ENCODE results near the gene CDH15. TPM values are rescaled to one million over a fixed set of nuclear protein-coding genes. Genes with fewer than 3 reads are reported as not detected.

Gene CDH15
- total RNA-seq, 5 donors from 2014 or later (not counting 1 experiment from before 2014, with no cell fraction given): 0.19 TPM; not detected in 4

DNA sequence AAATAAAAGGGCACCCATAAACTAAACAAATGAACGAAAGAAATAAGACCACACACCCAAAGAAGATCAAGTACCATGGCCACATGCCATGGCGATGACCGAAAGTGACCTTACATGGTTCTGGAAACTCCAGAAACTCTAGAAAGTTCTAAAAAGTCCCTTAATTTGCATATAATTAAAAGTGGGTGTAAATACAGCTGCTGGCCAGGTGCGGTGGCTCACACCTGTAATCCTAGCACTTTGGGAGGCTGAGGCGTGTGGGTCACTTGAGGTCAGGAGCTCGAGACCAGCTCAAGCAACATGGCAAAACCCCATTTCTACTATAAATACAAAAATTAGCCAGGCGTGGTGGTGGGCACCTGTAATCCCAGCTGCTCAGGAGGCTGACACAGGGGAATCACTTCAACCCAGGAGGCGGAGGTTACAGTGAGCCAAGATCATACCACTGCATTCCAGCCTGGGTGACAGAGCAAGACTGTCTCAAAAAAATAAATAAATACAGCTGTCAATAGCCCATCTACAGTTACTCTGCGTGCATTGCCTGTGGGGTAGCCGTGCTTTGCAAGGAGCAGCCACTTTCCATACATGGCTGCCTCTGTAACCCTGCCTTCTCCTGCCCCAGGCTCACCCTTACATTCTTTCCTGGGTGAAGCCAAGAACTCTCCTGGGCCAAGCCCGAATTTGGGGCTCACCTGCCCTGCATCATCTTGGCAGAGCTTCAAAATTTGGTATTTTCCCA lies 38.8 kb downstream of the CDH15 start:
- no peaks in the 10 kb centered on the region for H3K4me1 ChIP-seq (ENCODE audit: control insufficient read depth in 1 of 2, extremely low read depth in 1 of 2, insufficient read depth in 2 of 2, low read length in 2 of 2)

DNA sequence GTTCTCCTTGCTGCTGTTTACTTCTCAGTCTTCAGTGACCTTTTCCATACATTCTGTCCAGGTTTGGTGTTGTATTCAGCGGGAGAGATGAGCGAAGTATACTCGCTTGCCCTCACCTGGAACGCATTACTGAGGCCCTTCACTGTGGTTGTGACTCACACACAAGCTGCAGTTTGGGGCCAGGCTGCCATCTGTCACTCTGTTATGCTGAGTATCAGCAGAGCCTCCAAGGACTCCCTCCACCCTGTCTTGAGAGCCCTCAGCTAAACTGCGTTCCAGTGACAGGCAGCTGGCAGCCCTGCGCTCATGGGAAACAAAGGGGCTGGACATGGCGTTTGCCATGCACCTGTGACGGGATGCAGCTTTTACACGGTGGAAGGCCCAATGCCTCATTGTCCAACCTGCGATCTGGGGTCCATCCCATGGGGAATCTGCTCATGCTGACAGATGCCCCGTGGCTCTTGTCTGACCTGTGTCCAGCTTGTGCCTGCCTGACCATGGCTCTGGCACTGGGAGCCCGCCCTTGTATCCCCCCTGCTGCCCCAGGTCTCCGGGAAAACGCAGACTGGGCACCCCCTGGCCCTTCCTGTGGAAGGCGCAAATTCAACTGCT lies 39.5 kb downstream of the CDH15 start:
- Histone ChIP-seq H3K27ac (ENCODE audit: low read length) (no peak overlapping the region), H3K9me3 (no peaks in the 10 kb centered on the region), H3K36me3 (ENCODE audit: control insufficient read depth in 2 of 2, extremely low read depth in 1 of 2, insufficient read depth in 1 of 2, low read length in 1 of 2) (no peaks in the 10 kb centered on the region), H3K27me3 (replicated peaks in 1 of 2; ENCODE audit: control insufficient read depth in 2 of 2, extremely low read depth in 1 of 2, insufficient read depth in 2 of 2, low read length in 1 of 2) (peaks cover 0 to 40% of the 10 kb centered on the region in 2 experiments), H3K4me1 (ENCODE audit: control insufficient read depth in 1 of 2, extremely low read depth in 1 of 2, insufficient read depth in 2 of 2, low read length in 2 of 2) (peaks cover 0 to 3% of the 10 kb centered on the region in 2 experiments), H3K4me3 (ENCODE audit: control insufficient read depth in 1 of 2, extremely low read depth in 1 of 2, low read length in 1 of 2) (no peak overlapping the region)
- ChIA-PET CTCF (interaction anchor here in 1 of 2 donors (0.6 kb wide), 1 partner anchor 13 kb away, joined by 3 read pairs; no protein-coding TSS in a partner anchor), POLR2A (interaction anchor here in 1 of 2 donors (0.6 kb wide), 1 partner anchor 1850 kb away, joined by 4 read pairs; no protein-coding TSS in a partner anchor)
- no peak for DNase-seq
- H3K27me3 Mint-ChIP-seq: peaks cover 9 to 39% of the 10 kb centered on the region in 2 donors
- peaks cover 3 to 9% (median 7%) of the 10 kb centered on the region in 3 donors for H3K4me1 Mint-ChIP-seq
- no peak overlapping the region for H3K27ac Mint-ChIP-seq
- H3K9me3 Mint-ChIP-seq: no peaks in the 10 kb centered on the region
- H3K4me3 Mint-ChIP-seq: no peak overlapping the region
- no peak for ATAC-seq (replicated peaks in 1 of 4)
- H3K36me3 Mint-ChIP-seq: no peaks in the 10 kb centered on the region
- 69% methylated on average over 12 of the region's 15 CpGs for WGBS (ENCODE audit: insufficient coverage)

More for the DNA sequence above, 38.8 kb downstream of the CDH15 start:
- Mint-ChIP-seq H3K9me3 (no peaks in the 10 kb centered on the region), H3K4me3 (no peak overlapping the region), H3K4me1 (peaks cover 1 to 7% (median 7%) of the 10 kb centered on the region in 3 donors), H3K27me3 (peaks cover 9 to 39% of the 10 kb centered on the region in 2 donors), H3K36me3 (no peaks in the 10 kb centered on the region), H3K27ac (no peak overlapping the region)
- H3K27ac ChIP-seq (ENCODE audit: low read length): no peak overlapping the region
- ChIA-PET CTCF (interaction anchor here in 1 of 2 donors (0.6 kb wide), 1 partner anchor 14 kb away, joined by 3 read pairs; no protein-coding TSS in a partner anchor), POLR2A (no interaction called here)
- 65% methylated on average over 7 of the region's 11 CpGs for WGBS (ENCODE audit: insufficient coverage)
- peaks cover 0 to 45% of the 10 kb centered on the region in 2 experiments for H3K27me3 ChIP-seq (replicated peaks in 1 of 2; ENCODE audit: control insufficient read depth in 2 of 2, extremely low read depth in 1 of 2, insufficient read depth in 2 of 2, low read length in 1 of 2)
- ATAC-seq (replicated peaks in 1 of 4) (no peak), DNase-seq (no peak)
- H3K36me3 ChIP-seq (ENCODE audit: control insufficient read depth in 2 of 2, extremely low read depth in 1 of 2, insufficient read depth in 1 of 2, low read length in 1 of 2): no peaks in the 10 kb centered on the region
- H3K4me3 ChIP-seq (ENCODE audit: control insufficient read depth in 1 of 2, extremely low read depth in 1 of 2, low read length in 1 of 2): no peak overlapping the region
- H3K9me3 ChIP-seq: no peaks in the 10 kb centered on the region

DNA sequence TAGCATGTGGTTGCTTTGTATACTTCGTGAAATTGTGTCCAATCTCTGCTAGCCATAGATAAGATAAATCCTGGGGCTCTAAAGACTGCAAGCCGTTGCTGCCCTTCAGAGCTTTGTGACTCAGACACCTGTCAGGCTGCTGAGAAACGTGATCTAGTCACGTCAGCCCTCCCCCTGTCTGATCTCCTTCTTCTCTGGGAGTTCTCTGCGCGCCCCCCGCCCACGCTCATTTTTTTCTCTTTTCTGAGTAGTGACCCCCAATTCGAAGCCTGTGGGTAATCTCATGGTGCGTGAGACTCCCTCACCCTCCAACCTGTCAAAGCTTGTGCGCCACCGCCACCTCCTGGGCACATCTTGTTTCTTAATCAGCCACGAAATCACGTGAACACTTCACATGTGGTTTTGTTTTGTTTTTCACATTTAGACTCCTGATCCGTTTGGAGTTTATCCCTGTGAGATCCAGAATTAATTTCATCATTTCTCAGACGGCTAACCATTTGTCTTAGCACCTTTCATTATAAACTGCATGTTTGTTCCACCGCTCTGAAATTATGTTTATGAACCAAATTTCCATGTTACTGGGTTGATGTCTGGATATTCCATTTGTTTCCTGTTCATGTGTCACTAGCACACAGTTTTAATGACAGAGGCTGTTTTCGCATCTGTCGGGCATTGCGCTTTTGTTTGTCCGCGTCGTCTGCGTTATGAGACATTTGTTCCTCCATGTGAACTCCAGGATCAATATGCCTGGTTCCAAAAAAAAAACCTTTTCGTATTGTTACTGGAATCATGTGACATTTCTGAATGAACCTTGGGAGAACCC lies 45.0 kb downstream of the CDH15 start:
- Histone ChIP-seq H3K9me3 (no peaks in the 10 kb centered on the region), H3K4me1 (ENCODE audit: control insufficient read depth in 1 of 2, extremely low read depth in 1 of 2, insufficient read depth in 2 of 2, low read length in 2 of 2) (peaks cover 13 to 20% of the 10 kb centered on the region in 2 experiments), H3K27ac (ENCODE audit: low read length) (peak overlapping the region; percentile 88), H3K27me3 (replicated peaks in 1 of 2; ENCODE audit: control insufficient read depth in 2 of 2, extremely low read depth in 1 of 2, insufficient read depth in 2 of 2, low read length in 1 of 2) (peaks cover 0 to under 1% of the 10 kb centered on the region in 2 experiments), H3K36me3 (ENCODE audit: control insufficient read depth in 2 of 2, extremely low read depth in 1 of 2, insufficient read depth in 1 of 2, low read length in 1 of 2) (peaks cover 3 to 14% of the 10 kb centered on the region in 2 donors), H3K4me3 (ENCODE audit: control insufficient read depth in 1 of 2, extremely low read depth in 1 of 2, low read length in 1 of 2) (peak overlapping the region; percentile 76 to 85)
- peak overlapping the region; percentile 87 to 94 for H3K27ac Mint-ChIP-seq
- H3K4me1 Mint-ChIP-seq: peaks cover 22 to 36% (median 26%) of the 10 kb centered on the region in 3 donors
- CTCF ChIA-PET: interaction anchor here (0.5 to 0.7 kb wide), 3 partner anchors 13 to 441 kb away, joined by 3 to 8 read pairs (median 6); no protein-coding TSS in a partner anchor
- 1% methylated on average over 20 of the region's 25 CpGs for WGBS (ENCODE audit: insufficient coverage)
- POLR2A ChIA-PET: interaction anchor here in 1 of 2 donors (0.6 kb wide), 2 partner anchors 424 to 546 kb away, joined by 3 to 4 read pairs; no protein-coding TSS in a partner anchor
- H3K27me3 Mint-ChIP-seq: no peaks in the 10 kb centered on the region
- no peaks in the 10 kb centered on the region for H3K9me3 Mint-ChIP-seq
- peak overlapping the region; percentile 74 to 90 (median 88) for H3K4me3 Mint-ChIP-seq
- ATAC-seq (replicated peaks in 1 of 4): peak; percentile 70 to 74 (median 72)
- DNase-seq: peak; percentile 68 to 90 (median 82)
- peaks cover 12% of the 10 kb centered on the region for H3K36me3 Mint-ChIP-seq

DNA sequence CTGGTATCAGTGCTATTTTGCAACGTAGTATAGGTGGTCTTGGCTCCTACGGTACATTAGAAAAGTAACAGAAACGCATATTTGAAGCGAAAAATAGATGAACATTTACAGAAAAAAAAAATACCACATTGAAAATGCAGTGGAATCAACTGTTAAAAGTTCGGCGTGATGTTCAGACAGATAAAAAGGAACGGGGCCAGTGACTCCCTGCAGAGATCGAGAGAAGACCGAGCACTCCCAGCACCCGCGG lies 45.5 kb downstream of the CDH15 start:
- Mint-ChIP-seq H3K4me3 (peak overlapping the region; percentile 74 to 90 (median 88)), H3K27ac (peak overlapping the region; percentile 87 to 94), H3K9me3 (no peaks in the 10 kb centered on the region), H3K36me3 (peaks cover 17% of the 10 kb centered on the region), H3K4me1 (peaks cover 22 to 36% (median 26%) of the 10 kb centered on the region in 3 donors), H3K27me3 (no peaks in the 10 kb centered on the region)
- Histone ChIP-seq H3K4me3 (ENCODE audit: control insufficient read depth in 1 of 2, extremely low read depth in 1 of 2, low read length in 1 of 2) (peak overlapping the region; percentile 76 to 85), H3K9me3 (no peaks in the 10 kb centered on the region), H3K4me1 (ENCODE audit: control insufficient read depth in 1 of 2, extremely low read depth in 1 of 2, insufficient read depth in 2 of 2, low read length in 2 of 2) (peaks cover 13 to 20% of the 10 kb centered on the region in 2 experiments), H3K27me3 (replicated peaks in 1 of 2; ENCODE audit: control insufficient read depth in 2 of 2, extremely low read depth in 1 of 2, insufficient read depth in 2 of 2, low read length in 1 of 2) (no peaks in the 10 kb centered on the region), H3K27ac (ENCODE audit: low read length) (peak overlapping the region; percentile 88), H3K36me3 (ENCODE audit: control insufficient read depth in 2 of 2, extremely low read depth in 1 of 2, insufficient read depth in 1 of 2, low read length in 1 of 2) (peaks cover 3 to 19% of the 10 kb centered on the region in 2 donors)
- ChIA-PET CTCF (interaction anchor here (0.6 to 1.2 kb wide), 3 partner anchors 24 to 471 kb away, joined by 3 to 5 read pairs (median 3); no protein-coding TSS in a partner anchor), POLR2A (no interaction called here)
- ATAC-seq (replicated peaks in 1 of 4) (no peak), DNase-seq (peak in 1 of 35 experiments; percentile 19)
- WGBS (ENCODE audit: insufficient coverage): 0% methylated on average over 8 of the region's 11 CpGs

DNA sequence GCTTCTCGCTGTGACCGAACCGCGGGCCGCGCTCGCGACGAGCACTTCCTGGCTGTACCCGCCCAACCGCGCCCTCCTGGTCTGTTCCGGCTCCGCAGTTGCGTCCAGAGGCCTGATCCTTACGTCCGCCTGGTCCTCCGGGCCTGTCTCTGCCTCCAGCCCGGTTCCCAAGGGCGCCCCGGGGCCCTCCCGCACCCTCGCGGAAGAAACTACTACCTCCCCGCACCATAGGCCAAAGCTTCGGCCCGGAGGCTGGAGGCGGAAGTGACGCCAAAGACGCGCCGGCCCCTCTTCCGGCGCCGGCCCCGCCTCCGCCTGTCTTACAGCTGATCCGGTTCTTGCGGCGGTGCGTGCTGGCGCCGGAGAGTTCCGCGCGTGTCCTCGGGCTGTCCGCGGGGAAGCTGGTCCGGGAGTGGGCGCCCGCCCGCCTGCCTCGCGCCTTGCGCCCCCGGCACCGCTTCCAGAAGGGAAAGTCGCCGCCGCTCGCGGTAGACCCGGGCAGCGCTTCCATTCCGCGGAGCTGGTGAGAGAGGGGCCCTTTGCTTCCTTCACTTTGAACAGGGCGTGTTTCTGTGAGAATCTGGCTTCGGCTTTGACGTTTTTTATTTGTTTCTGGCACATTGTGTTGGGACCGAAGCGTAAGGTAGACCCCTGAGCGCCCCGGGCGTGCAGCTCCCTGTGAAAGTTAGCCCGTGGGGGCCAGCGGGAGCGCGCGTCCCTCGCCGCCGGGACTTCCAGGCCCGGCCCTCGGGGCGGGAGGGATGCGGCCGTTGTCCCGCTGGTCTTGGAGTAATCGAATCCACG lies 46.0 kb downstream of the CDH15 start, which contains the start of gene ZNF778:
TSS of gene ZNF778 (plus strand) at position 316 of the 804 bp plus-strand sequence. CDS start 3,425 bp downstream, outside the sequence.
- Histone ChIP-seq H3K9me3 (no peaks in the 10 kb centered on the region), H3K27me3 (replicated peaks in 1 of 2; ENCODE audit: control insufficient read depth in 2 of 2, extremely low read depth in 1 of 2, insufficient read depth in 2 of 2, low read length in 1 of 2) (no peaks in the 10 kb centered on the region), H3K4me1 (ENCODE audit: control insufficient read depth in 1 of 2, extremely low read depth in 1 of 2, insufficient read depth in 2 of 2, low read length in 2 of 2) (peaks cover 13 to 20% of the 10 kb centered on the region in 2 experiments), H3K36me3 (ENCODE audit: control insufficient read depth in 2 of 2, extremely low read depth in 1 of 2, insufficient read depth in 1 of 2, low read length in 1 of 2) (peaks cover 5 to 23% of the 10 kb centered on the region in 2 donors), H3K4me3 (ENCODE audit: control insufficient read depth in 1 of 2, extremely low read depth in 1 of 2, low read length in 1 of 2) (peak within 1 kb of the TSS; percentile 76 to 85), H3K27ac (ENCODE audit: low read length) (peak within 1 kb of the TSS; percentile 88)
- DNase-seq (peak; percentile 60 to 90 (median 76)), ATAC-seq (replicated peaks in 1 of 4) (peak; percentile 83 to 87 (median 86))
- Mint-ChIP-seq H3K27me3 (no peaks in the 10 kb centered on the region), H3K36me3 (peaks cover 22% of the 10 kb centered on the region), H3K27ac (peak within 1 kb of the TSS; percentile 87 to 94), H3K4me1 (peaks cover 22 to 36% (median 26%) of the 10 kb centered on the region in 3 donors), H3K9me3 (no peaks in the 10 kb centered on the region), H3K4me3 (peak within 1 kb of the TSS; percentile 74 to 90 (median 88))
- under 1% methylated on average over 83 of the region's 91 CpGs for WGBS (ENCODE audit: insufficient coverage)
- CTCF ChIA-PET: interaction anchor here (0.6 to 1.2 kb wide), 6 partner anchors 19 to 647 kb away, joined by 3 to 5 read pairs (median 3); partner anchors contain the start of gene ZC3H18 (in 1 of the 2)
- POLR2A ChIA-PET: interaction anchor here in 1 of 2 donors (0.6 to 0.7 kb wide), 2 partner anchors 10 to 23 kb away, joined by 3 read pairs; no protein-coding TSS in a partner anchor

Measured in T-cell (primary cell).